H9 (cell line): ENCODE measurements around the gene JMJD8. TPM values are rescaled to one million over a fixed set of nuclear protein-coding genes. Genes with fewer than 3 reads are reported as not detected.

ENCODE experiments used
- DNase-seq: peaks from one replicate; pipeline ENCODE4 v3.0.0-alpha.2; 2017
- H2AFZ ChIP-seq: one replicate; pipeline ENCODE4 v1.6.1; 2013; ENCODE audit warnings: mild to moderate bottlenecking, low read length, control low read depth, moderate library complexity
- H2AK5ac ChIP-seq: 2 replicates; pipeline ENCODE4 v1.6.1; 2013; ENCODE audit warnings: low read length, control low read depth, mixed read lengths; ENCODE audit not compliant: insufficient read length
- H2BK120ac ChIP-seq: one replicate; pipeline ENCODE4 v1.6.1; 2013; ENCODE audit warnings: low read depth, mild to moderate bottlenecking, low read length, control low read depth, inconsistent platforms; ENCODE audit not compliant: poor library complexity, severe bottlenecking
- H2BK12ac ChIP-seq: 2 replicates; pipeline ENCODE4 v1.6.1; 2013; ENCODE audit warnings: low read length, control low read depth, mixed read lengths, low read depth; ENCODE audit not compliant: insufficient read length
- H2BK15ac ChIP-seq: 2 replicates; pipeline ENCODE4 v1.6.1; 2013; ENCODE audit warnings: low read depth, low read length, control low read depth
- H2BK20ac ChIP-seq: one replicate; pipeline ENCODE4 v1.6.1; 2013; ENCODE audit warnings: low read depth, mild to moderate bottlenecking, low read length, control low read depth, inconsistent platforms; ENCODE audit not compliant: poor library complexity, severe bottlenecking
- H2BK5ac ChIP-seq: 2 replicates; pipeline ENCODE4 v1.6.1; 2013; ENCODE audit warnings: low read length, control low read depth, mixed read lengths; ENCODE audit not compliant: insufficient read length
- H3K14ac ChIP-seq: 2 replicates; pipeline ENCODE4 v1.6.1; 2013; ENCODE audit warnings: low read length, control low read depth; ENCODE audit not compliant: insufficient read depth
- H3K18ac ChIP-seq: 2 replicates; pipeline ENCODE4 v1.6.1; 2013; ENCODE audit warnings: low read depth, mild to moderate bottlenecking, mixed read lengths, low read length, control low read depth; ENCODE audit not compliant: insufficient read length
- H3K23ac ChIP-seq: 2 replicates; pipeline ENCODE4 v1.6.1; 2013; ENCODE audit warnings: low read length, control low read depth, mixed read lengths, low read depth; ENCODE audit not compliant: insufficient read length
- H3K23me2 ChIP-seq: 2 replicates; pipeline ENCODE4 v1.6.1; 2013; ENCODE audit warnings: low read depth, mild to moderate bottlenecking, mixed read lengths, low read length, control low read depth; ENCODE audit not compliant: insufficient read length, poor library complexity, severe bottlenecking
- H3K27ac ChIP-seq: 2 replicates; pipeline ENCODE4 v1.5.1; 2013; ENCODE audit warnings: low read length, control low read depth, mixed read lengths, low read depth; ENCODE audit not compliant: insufficient read length
- H3K27me3 ChIP-seq: 2 replicates; pipeline ENCODE4 v1.6.1; 2013; ENCODE audit warnings: low read length, control low read depth, inconsistent platforms; ENCODE audit not compliant: insufficient read depth
- H3K4ac ChIP-seq: 2 replicates; pipeline ENCODE4 v1.6.1; 2013; ENCODE audit warnings: low read depth, mild to moderate bottlenecking, control low read depth, inconsistent platforms, low read length, moderate library complexity
- H3K4me1 ChIP-seq: 2 replicates; pipeline ENCODE4 v1.6.1; 2013; ENCODE audit warnings: low read length, control low read depth, inconsistent platforms; ENCODE audit not compliant: insufficient read depth
- H3K4me2 ChIP-seq: 2 replicates; pipeline ENCODE4 v1.6.1; 2013; ENCODE audit warnings: low read length, control low read depth, mixed read lengths; ENCODE audit not compliant: insufficient read length, insufficient read depth
- H3K56ac ChIP-seq: 2 replicates; pipeline ENCODE4 v1.6.1; 2013; ENCODE audit warnings: low read depth, mild to moderate bottlenecking, mixed read lengths, low read length, control low read depth; ENCODE audit not compliant: insufficient read length
- H3K79me1 ChIP-seq: 2 replicates; pipeline ENCODE4 v1.6.1; 2013; ENCODE audit warnings: low read depth, mild to moderate bottlenecking, moderate library complexity, low read length, control low read depth, inconsistent platforms; ENCODE audit not compliant: insufficient read depth, poor library complexity, severe bottlenecking
- H3K79me2 ChIP-seq: 2 replicates; pipeline ENCODE4 v1.6.1; 2013; ENCODE audit warnings: low read length, control low read depth, inconsistent platforms; ENCODE audit not compliant: insufficient read depth
- H3K9ac ChIP-seq: 2 replicates; pipeline ENCODE4 v1.6.1; 2013; ENCODE audit warnings: low read length, control low read depth, mixed read lengths; ENCODE audit not compliant: insufficient read length; ENCODE audit errors: extremely low read depth
- H3K9me3 ChIP-seq: one replicate; pipeline ENCODE4 v1.6.1; 2013; ENCODE audit warnings: low read depth, low read length, inconsistent platforms; ENCODE audit not compliant: control insufficient read depth
- H3T11ph ChIP-seq: one replicate; pipeline ENCODE4 v1.6.1; 2013; ENCODE audit warnings: mild to moderate bottlenecking, low read length, control low read depth, inconsistent platforms
- H4K20me1 ChIP-seq: one replicate; pipeline ENCODE4 v1.6.1; 2013; ENCODE audit not compliant: control insufficient read depth, insufficient read length, insufficient read depth
- H4K5ac ChIP-seq: 2 replicates; pipeline ENCODE4 v1.6.1; 2013; ENCODE audit warnings: low read depth, mild to moderate bottlenecking, mixed read lengths, low read length, control low read depth; ENCODE audit not compliant: insufficient read length
- H4K8ac ChIP-seq: replicated peaks from 2 replicates; pipeline ENCODE4 v1.6.1; 2013; ENCODE audit warnings: low read length, control low read depth, mixed read lengths, low read depth; ENCODE audit not compliant: insufficient read length
- H4K91ac ChIP-seq: 2 replicates; pipeline ENCODE4 v1.6.1; 2013; ENCODE audit warnings: low read depth, mild to moderate bottlenecking, moderate library complexity, mixed read lengths, low read length, control low read depth; ENCODE audit not compliant: insufficient read length
- H3K27ac Mint-ChIP-seq, 3 experiments: 2 replicates in 2 of 3; 3 replicates in 1 of 3; pipeline ENCODE4 v1.8.0; 2020 to 2021; ENCODE audit warnings: mixed read lengths in 3 of 3, mild to moderate bottlenecking in 1 of 3, moderate library complexity in 1 of 3
- H3K27me3 Mint-ChIP-seq: 2 replicates; pipeline ENCODE4 v1.8.0; 2021; ENCODE audit warnings: low read depth, mild to moderate bottlenecking, moderate library complexity, mixed read lengths
- H3K36me3 Mint-ChIP-seq, 3 experiments: 2 replicates in 2 of 3; 3 replicates in 1 of 3; pipeline ENCODE4 v1.8.0; 2020 to 2021; ENCODE audit warnings: low read depth in 3 of 3, mixed read lengths in 3 of 3; ENCODE audit not compliant: insufficient read depth in 1 of 3
- H3K4me1 Mint-ChIP-seq, 2 experiments: 2 replicates each; pipeline ENCODE4 v1.8.0; 2020; ENCODE audit warnings: mixed read lengths in 2 of 2
- H3K4me3 Mint-ChIP-seq, 2 experiments: 2 replicates in 1 of 2; 3 replicates in 1 of 2; pipeline ENCODE4 v1.8.0; 2020 to 2021; ENCODE audit warnings: mild to moderate bottlenecking in 2 of 2, mixed read lengths in 2 of 2, moderate library complexity in 1 of 2
- H3K9me3 Mint-ChIP-seq, 2 experiments: 2 replicates in 1 of 2; 3 replicates in 1 of 2; pipeline ENCODE4 v1.8.0; 2020; ENCODE audit warnings: mild to moderate bottlenecking in 2 of 2, mixed read lengths in 2 of 2, moderate library complexity in 1 of 2
- WGBS: extraction: QIAGEN DNeasy Blood & Tissue Kit; methylation state at CpG from one replicate; pipeline ENCODE4 v1.1.7; 2013; ENCODE audit warnings: missing lambda C conversion rate, low lambda C conversion rate, mixed read lengths; ENCODE audit not compliant: insufficient read length; ENCODE audit errors: extremely low coverage; 5-methylcytosine and 5-hydroxymethylcytosine counted together
- total RNA-seq: library from RNA; stranded (reverse); gene quantifications from 2 replicates; pipeline ENCODE4 v1.2.1, GENCODE V29; 2021
- TF ChIP-seq, protein P1 (sequence below): fragments of 200-600 bp; sonication (generic); conservative IDR thresholded peaks from 3 replicates; pipeline ENCODE4 v1.8.0; 2021; ENCODE audit warnings: antibody characterized with exemption, mild to moderate bottlenecking

JMJD8 gene
- total RNA-seq, 1 experiment from 2014 or later, result 52.7 TPM

DNA sequence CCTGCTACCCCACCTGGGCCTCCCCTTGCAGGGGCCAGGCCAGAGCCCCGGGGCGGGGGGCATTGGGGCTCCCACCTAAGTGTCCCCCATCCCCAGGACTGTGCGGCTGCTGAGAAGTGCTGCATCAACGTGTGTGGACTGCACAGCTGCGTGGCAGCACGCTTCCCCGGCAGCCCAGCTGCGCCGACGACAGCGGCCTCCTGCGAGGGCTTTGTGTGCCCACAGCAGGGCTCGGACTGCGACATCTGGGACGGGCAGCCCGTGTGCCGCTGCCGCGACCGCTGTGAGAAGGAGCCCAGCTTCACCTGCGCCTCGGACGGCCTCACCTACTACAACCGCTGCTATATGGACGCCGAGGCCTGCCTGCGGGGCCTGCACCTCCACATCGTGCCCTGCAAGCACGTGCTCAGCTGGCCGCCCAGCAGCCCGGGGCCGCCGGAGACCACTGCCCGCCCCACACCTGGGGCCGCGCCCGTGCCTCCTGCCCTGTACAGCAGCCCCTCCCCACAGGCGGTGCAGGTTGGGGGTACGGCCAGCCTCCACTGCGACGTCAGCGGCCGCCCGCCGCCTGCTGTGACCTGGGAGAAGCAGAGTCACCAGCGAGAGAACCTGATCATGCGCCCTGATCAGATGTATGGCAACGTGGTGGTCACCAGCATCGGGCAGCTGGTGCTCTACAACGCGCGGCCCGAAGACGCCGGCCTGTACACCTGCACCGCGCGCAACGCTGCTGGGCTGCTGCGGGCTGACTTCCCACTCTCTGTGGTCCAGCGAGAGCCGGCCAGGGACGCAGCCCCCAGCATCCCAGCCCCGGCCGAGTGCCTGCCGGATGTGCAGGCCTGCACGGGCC is 51.4 kb downstream of the JMJD8 start:
- H3K27me3 Mint-ChIP-seq, result peaks cover 2% of the 10 kb centered on the region; the same call in 1 of the 2 replicates
- no peak overlapping the region for H2BK20ac ChIP-seq
- no peak overlapping the region for H3T11ph ChIP-seq
- H3K27ac ChIP-seq, result no peak overlapping the region
- H4K8ac ChIP-seq, result no peak overlapping the region
- H3K4me1 Mint-ChIP-seq, result peaks cover 9 to 29% of the 10 kb centered on the region in 2 experiments
- H2BK120ac ChIP-seq, result no peak overlapping the region
- H3K79me2 ChIP-seq, result peaks cover 2% of the 10 kb centered on the region; the same call in 1 of the 2 replicates
- H3K23ac ChIP-seq, result no peak overlapping the region
- H3K79me1 ChIP-seq, result no peaks in the 10 kb centered on the region
- H3K23me2 ChIP-seq, result peaks cover 15% of the 10 kb centered on the region
- no peak overlapping the region for H3K14ac ChIP-seq
- H3K36me3 Mint-ChIP-seq, result peaks cover 0 to 6% (median 1%) of the 10 kb centered on the region in 3 experiments; a peak in 4 of 7 replicates
- H4K5ac ChIP-seq, result no peak overlapping the region
- WGBS, result no CpG with 5 or more reads among the region's 67 CpGs
- H2BK12ac ChIP-seq, result no peak overlapping the region
- H2AFZ ChIP-seq, result no peak overlapping the region
- H3K9ac ChIP-seq, result no peak overlapping the region
- H3K56ac ChIP-seq, result no peak overlapping the region
- no peak overlapping the region; a peak in 1 of 5 replicates for H3K4me3 Mint-ChIP-seq
- H3K9me3 Mint-ChIP-seq, result peaks cover 3% of the 10 kb centered on the region in 2 experiments; a peak in 2 of 5 replicates
- H2BK5ac ChIP-seq, result no peak overlapping the region
- H2AK5ac ChIP-seq, result no peak overlapping the region
- no peak overlapping the region for H4K91ac ChIP-seq
- no peaks in the 10 kb centered on the region; the same call in 1 of the 2 replicates for H3K4me1 ChIP-seq
- no peak overlapping the region for H3K4ac ChIP-seq
- no peaks in the 10 kb centered on the region for H3K27me3 ChIP-seq
- TF ChIP-seq, protein P1, sequence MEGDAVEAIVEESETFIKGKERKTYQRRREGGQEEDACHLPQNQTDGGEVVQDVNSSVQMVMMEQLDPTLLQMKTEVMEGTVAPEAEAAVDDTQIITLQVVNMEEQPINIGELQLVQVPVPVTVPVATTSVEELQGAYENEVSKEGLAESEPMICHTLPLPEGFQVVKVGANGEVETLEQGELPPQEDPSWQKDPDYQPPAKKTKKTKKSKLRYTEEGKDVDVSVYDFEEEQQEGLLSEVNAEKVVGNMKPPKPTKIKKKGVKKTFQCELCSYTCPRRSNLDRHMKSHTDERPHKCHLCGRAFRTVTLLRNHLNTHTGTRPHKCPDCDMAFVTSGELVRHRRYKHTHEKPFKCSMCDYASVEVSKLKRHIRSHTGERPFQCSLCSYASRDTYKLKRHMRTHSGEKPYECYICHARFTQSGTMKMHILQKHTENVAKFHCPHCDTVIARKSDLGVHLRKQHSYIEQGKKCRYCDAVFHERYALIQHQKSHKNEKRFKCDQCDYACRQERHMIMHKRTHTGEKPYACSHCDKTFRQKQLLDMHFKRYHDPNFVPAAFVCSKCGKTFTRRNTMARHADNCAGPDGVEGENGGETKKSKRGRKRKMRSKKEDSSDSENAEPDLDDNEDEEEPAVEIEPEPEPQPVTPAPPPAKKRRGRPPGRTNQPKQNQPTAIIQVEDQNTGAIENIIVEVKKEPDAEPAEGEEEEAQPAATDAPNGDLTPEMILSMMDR, result no peak
- H3K27ac Mint-ChIP-seq, result no peak overlapping the region
- H2BK15ac ChIP-seq, result no peak overlapping the region
- no peaks in the 10 kb centered on the region for H4K20me1 ChIP-seq
- no peak for DNase-seq
- no peak overlapping the region for H3K4me2 ChIP-seq
- H3K18ac ChIP-seq, result no peak overlapping the region
- no peaks in the 10 kb centered on the region for H3K9me3 ChIP-seq
